DND-41 (cell line): Measurements from ENCODE around the gene IL21.

Source experiments
- EZH2 ChIP-seq: IDR thresholded peaks from 3 replicates; pipeline ENCODE4 v1.6.1; 2012; ENCODE audit warnings: borderline replicate concordance, low read depth, mild to moderate bottlenecking, moderate library complexity, low read length, inconsistent platforms; ENCODE audit not compliant: severe bottlenecking
- TF ChIP-seq, protein P1 (sequence below): IDR thresholded peaks from 2 replicates; pipeline ENCODE4 v1.5.1; 2012; ENCODE audit warnings: borderline replicate concordance, low read length, moderate library complexity, mild to moderate bottlenecking; ENCODE audit not compliant: poor library complexity, severe bottlenecking; ENCODE audit errors: extremely low read depth

DNA sequence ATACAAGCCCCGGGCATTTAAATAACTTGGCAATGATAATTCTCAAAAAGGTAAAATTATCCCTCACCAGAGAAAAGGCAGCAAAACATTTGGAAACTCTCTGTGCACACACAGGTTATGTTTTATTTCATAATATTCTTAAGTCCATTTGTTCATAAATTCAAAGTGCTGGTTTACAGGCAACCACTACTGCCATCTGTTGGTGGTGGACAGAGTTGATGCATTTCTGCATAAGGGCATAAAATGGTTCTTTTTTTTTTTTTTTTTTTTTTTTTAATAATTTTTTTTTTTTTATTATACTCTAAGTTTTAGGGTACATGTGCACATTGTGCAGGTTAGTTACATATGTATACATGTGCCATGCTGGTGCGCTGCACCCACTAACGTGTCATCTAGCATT lies 31.5 kb upstream of the IL21 start:
- TF ChIP-seq, protein P1, sequence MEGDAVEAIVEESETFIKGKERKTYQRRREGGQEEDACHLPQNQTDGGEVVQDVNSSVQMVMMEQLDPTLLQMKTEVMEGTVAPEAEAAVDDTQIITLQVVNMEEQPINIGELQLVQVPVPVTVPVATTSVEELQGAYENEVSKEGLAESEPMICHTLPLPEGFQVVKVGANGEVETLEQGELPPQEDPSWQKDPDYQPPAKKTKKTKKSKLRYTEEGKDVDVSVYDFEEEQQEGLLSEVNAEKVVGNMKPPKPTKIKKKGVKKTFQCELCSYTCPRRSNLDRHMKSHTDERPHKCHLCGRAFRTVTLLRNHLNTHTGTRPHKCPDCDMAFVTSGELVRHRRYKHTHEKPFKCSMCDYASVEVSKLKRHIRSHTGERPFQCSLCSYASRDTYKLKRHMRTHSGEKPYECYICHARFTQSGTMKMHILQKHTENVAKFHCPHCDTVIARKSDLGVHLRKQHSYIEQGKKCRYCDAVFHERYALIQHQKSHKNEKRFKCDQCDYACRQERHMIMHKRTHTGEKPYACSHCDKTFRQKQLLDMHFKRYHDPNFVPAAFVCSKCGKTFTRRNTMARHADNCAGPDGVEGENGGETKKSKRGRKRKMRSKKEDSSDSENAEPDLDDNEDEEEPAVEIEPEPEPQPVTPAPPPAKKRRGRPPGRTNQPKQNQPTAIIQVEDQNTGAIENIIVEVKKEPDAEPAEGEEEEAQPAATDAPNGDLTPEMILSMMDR, result peak; percentile 53
- TF ChIP-seq EZH2, result no peak
